IMR-90 (cell line): ENCODE data around the gene GLCCI1. TPM values are rescaled to one million over a fixed set of nuclear protein-coding genes. Genes with fewer than 3 reads are reported as not detected.

Source experiments
- ATAC-seq: fragments of 200-7000 bp; cut with Tn5 transposase; 2 replicates; pipeline ENCODE4 v1.9.1; 2020; ENCODE audit warnings: low read depth, mild to moderate bottlenecking, moderate library complexity
- BruUV-seq: library from RNA; stranded (reverse); fragments of 400-500 nt; replicated peaks from 2 replicates; lab custom pipeline; 2021; lab: Mats Ljungman, UMichigan
- CTCF ChIA-PET: fragments of 300-600 bp; formaldehyde crosslinking; extraction: SDS; loops from one replicate; lab custom pipeline; 2021; ENCODE audit warnings: antibody characterized with exemption; lab: Yijun Ruan, JAX
- POLR2A ChIA-PET: fragments of 300-600 bp; sonication (Branson Sonifier 250); formaldehyde crosslinking; loops from one replicate; lab custom pipeline; 2022; ENCODE audit warnings: antibody characterized with exemption; ENCODE audit not compliant: unreplicated experiment; lab: Charles Lee
- DNase-seq: peaks from one replicate; pipeline ENCODE4 v3.0.0; 2013
- H2AFZ ChIP-seq: replicated peaks from 2 replicates; pipeline ENCODE3; 2013; ENCODE audit warnings: low read length, mild to moderate bottlenecking; ENCODE audit not compliant: poor library complexity
- H2AK5ac ChIP-seq: 2 replicates; pipeline ENCODE4 v1.6.1; 2013; ENCODE audit warnings: low read depth, low read length, inconsistent platforms
- H2AK9ac ChIP-seq: replicated peaks from 2 replicates; pipeline ENCODE3; 2013; ENCODE audit warnings: mild to moderate bottlenecking, low read depth, low read length, moderate library complexity; ENCODE audit not compliant: poor library complexity
- H2BK120ac ChIP-seq: 2 replicates; pipeline ENCODE4 v1.6.1; 2013; ENCODE audit warnings: low read depth, low read length, inconsistent platforms
- H2BK15ac ChIP-seq: 3 replicates; pipeline ENCODE4 v1.6.1; 2013; ENCODE audit warnings: low read depth, low read length, inconsistent platforms
- H2BK20ac ChIP-seq: 2 replicates; pipeline ENCODE4 v1.6.1; 2013; ENCODE audit warnings: low read depth, mild to moderate bottlenecking, inconsistent platforms, low read length, moderate library complexity
- H2BK5ac ChIP-seq: 2 replicates; pipeline ENCODE4 v1.6.1; 2013; ENCODE audit warnings: mild to moderate bottlenecking, low read depth, low read length, inconsistent platforms; ENCODE audit not compliant: poor library complexity, severe bottlenecking
- H3K14ac ChIP-seq: replicated peaks from 2 replicates; pipeline ENCODE4 v1.6.1; 2013; ENCODE audit warnings: low read depth, low read length, inconsistent platforms
- H3K18ac ChIP-seq: 2 replicates; pipeline ENCODE4 v1.6.1; 2013; ENCODE audit warnings: low read depth, low read length, control low read depth
- H3K23ac ChIP-seq: 2 replicates; pipeline ENCODE4 v1.6.1; 2013; ENCODE audit warnings: low read depth, low read length, inconsistent platforms
- H3K27ac ChIP-seq: 2 replicates; pipeline ENCODE4 v1.5.1; 2013; ENCODE audit warnings: mild to moderate bottlenecking, control low read depth, low read length; ENCODE audit not compliant: insufficient read depth
- H3K27me3 ChIP-seq: 2 replicates; pipeline ENCODE4 v1.6.1; 2013; ENCODE audit warnings: low read length; ENCODE audit not compliant: control insufficient read depth, insufficient read depth
- H3K36me3 ChIP-seq: 2 replicates; pipeline ENCODE4 v1.6.1; 2013; ENCODE audit warnings: low read length, mixed read lengths; ENCODE audit not compliant: control insufficient read depth, insufficient read depth
- H3K4ac ChIP-seq: 2 replicates; pipeline ENCODE4 v1.6.1; 2013; ENCODE audit warnings: low read depth, low read length, inconsistent platforms
- H3K4me1 ChIP-seq: 2 replicates; pipeline ENCODE4 v1.6.1; 2013; ENCODE audit warnings: low read length, mixed read lengths; ENCODE audit not compliant: control insufficient read depth, insufficient read depth
- H3K4me2 ChIP-seq: 2 replicates; pipeline ENCODE4 v1.6.1; 2013; ENCODE audit warnings: low read depth, mild to moderate bottlenecking, control low read depth, low read length, moderate library complexity
- H3K4me3 ChIP-seq: 2 replicates; pipeline ENCODE4 v1.5.1; 2013; ENCODE audit warnings: low read depth, mild to moderate bottlenecking, control low read depth, low read length, moderate library complexity; ENCODE audit not compliant: insufficient read depth
- H3K56ac ChIP-seq: 2 replicates; pipeline ENCODE4 v1.6.1; 2013; ENCODE audit warnings: low read length, inconsistent platforms; ENCODE audit not compliant: insufficient read depth; ENCODE audit errors: extremely low read depth
- H3K79me1 ChIP-seq, 2 experiments: 2 replicates each; pipeline ENCODE4 v1.6.1; 2013; ENCODE audit warnings: low read length in 2 of 2, inconsistent platforms in 1 of 2, low read depth in 1 of 2
- H3K9ac ChIP-seq: 2 replicates; pipeline ENCODE4 v1.6.1; 2013; ENCODE audit warnings: low read depth, low read length, control low read depth
- H3K9me1 ChIP-seq: 2 replicates; pipeline ENCODE4 v1.6.1; 2013; ENCODE audit warnings: low read length, inconsistent platforms; ENCODE audit not compliant: insufficient read depth
- H3K9me3 ChIP-seq: 2 replicates; pipeline ENCODE4 v1.6.1; 2013; ENCODE audit warnings: low read length; ENCODE audit not compliant: control insufficient read depth, insufficient read depth
- H4K20me1 ChIP-seq: 2 replicates; pipeline ENCODE4 v1.6.1; 2013; ENCODE audit warnings: low read length, inconsistent platforms; ENCODE audit not compliant: insufficient read depth
- H4K5ac ChIP-seq: 2 replicates; pipeline ENCODE4 v1.6.1; 2013; ENCODE audit warnings: mild to moderate bottlenecking, low read depth, low read length, control low read depth
- H4K8ac ChIP-seq, 2 experiments: 2 replicates each; pipeline ENCODE4 v1.6.1; 2013; ENCODE audit warnings: low read depth in 2 of 2, low read length in 2 of 2, control low read depth in 1 of 2, inconsistent platforms in 1 of 2
- H4K91ac ChIP-seq: 2 replicates; pipeline ENCODE4 v1.6.1; 2013; ENCODE audit warnings: low read depth, low read length, inconsistent platforms; ENCODE audit not compliant: insufficient read depth
- BHLHE40 ChIP-seq: fragments of 150-350 bp; IDR thresholded peaks from 2 replicates; pipeline ENCODE4 v1.6.1; 2016; ENCODE audit warnings: mild to moderate bottlenecking, low read depth, low read length
- CEBPB ChIP-seq: IDR thresholded peaks from 2 replicates; pipeline ENCODE4 v1.6.1; 2012; ENCODE audit warnings: low read depth, low read length, improper control_type of control experiment
- CHD1 ChIP-seq: IDR thresholded peaks from 2 replicates; pipeline ENCODE4 v1.6.1; 2012; ENCODE audit warnings: low read depth, low read length, improper control_type of control experiment
- ELK1 ChIP-seq: fragments of 150-350 bp; IDR thresholded peaks from 2 replicates; pipeline ENCODE4 v1.6.1; 2016; ENCODE audit warnings: low read depth, mild to moderate bottlenecking, low read length, moderate library complexity, borderline replicate concordance
- FOS ChIP-seq: fragments of 150-350 bp; IDR thresholded peaks from 2 replicates; pipeline ENCODE4 v1.6.1; 2016; ENCODE audit warnings: low read depth, low read length
- MAFK ChIP-seq: IDR thresholded peaks from 2 replicates; pipeline ENCODE4 v1.6.1; 2012; ENCODE audit warnings: low read depth, low read length, improper control_type of control experiment
- MAZ ChIP-seq: IDR thresholded peaks from 2 replicates; pipeline ENCODE4 v1.6.1; 2012; ENCODE audit warnings: low read depth, mild to moderate bottlenecking, low read length, improper control_type of control experiment, moderate library complexity, borderline replicate concordance
- MXI1 ChIP-seq: IDR thresholded peaks from 2 replicates; pipeline ENCODE4 v1.6.1; 2012; ENCODE audit warnings: low read depth, mild to moderate bottlenecking, low read length, moderate library complexity, borderline replicate concordance
- NFE2L2 ChIP-seq: fragments of 150-350 bp; IDR thresholded peaks from 2 replicates; pipeline ENCODE4 v1.6.1; 2016; ENCODE audit warnings: low read depth, mild to moderate bottlenecking, low read length
- POLR2A ChIP-seq: IDR thresholded peaks from 2 replicates; pipeline ENCODE4 v1.6.1; 2012; ENCODE audit warnings: mild to moderate bottlenecking, low read depth, low read length
- RAD21 ChIP-seq: IDR thresholded peaks from 2 replicates; pipeline ENCODE4 v1.6.1; 2012; ENCODE audit warnings: low read length, improper control_type of control experiment
- RCOR1 ChIP-seq: IDR thresholded peaks from 2 replicates; pipeline ENCODE4 v1.6.1; 2012; ENCODE audit warnings: mild to moderate bottlenecking, low read length, improper control_type of control experiment; ENCODE audit not compliant: insufficient replicate concordance
- RFX5 ChIP-seq: IDR thresholded peaks from 2 replicates; pipeline ENCODE4 v1.8.0; 2012; ENCODE audit warnings: low read depth, mild to moderate bottlenecking, low read length, moderate library complexity
- SMC3 ChIP-seq: fragments of 150-350 bp; IDR thresholded peaks from 2 replicates; pipeline ENCODE4 v1.6.1; 2016; ENCODE audit warnings: low read depth, mild to moderate bottlenecking, antibody characterized with exemption, low read length, moderate library complexity
- USF2 ChIP-seq: fragments of 150-350 bp; IDR thresholded peaks from 2 replicates; pipeline ENCODE4 v1.6.1; 2017; ENCODE audit warnings: mild to moderate bottlenecking, antibody characterized with exemption, low read length, low read depth
- whole genome bisulfite sequencing, 2 experiments: methylation state at CpG; one replicate each; pipeline versions ENCODE4 v1.1.5 to v1.1.7; 2013; ENCODE audit warnings: missing lambda C conversion rate in 2 of 2; ENCODE audit not compliant: insufficient read length in 1 of 2; ENCODE audit errors: extremely low coverage in 2 of 2; 5-methylcytosine and 5-hydroxymethylcytosine counted together
- dilution Hi-C: fragments of 300-500 bp; cut with HindIII; formaldehyde crosslinking; loops from one replicate; pipeline ENCODE4 v1.14.3; 2018; ENCODE audit warnings: low sequenced_read_pairs; ENCODE audit not compliant: unreplicated experiment
- in situ Hi-C: fragments of 300-500 bp; cut with MboI; formaldehyde crosslinking; loops from 3 replicates; pipeline ENCODE4 v1.14.3; 2019; ENCODE audit warnings: low sequenced_read_pairs, inconsistent platforms, mixed read lengths
- intact Hi-C: fragments of 100-400 bp; cut with micrococcal nuclease; formaldehyde crosslinking; loops from 2 replicates; pipeline ENCODE4 v1.10.0; 2022
- polyA plus RNA-seq, 3 experiments: library from polyadenylated mRNA; depleted of rRNA; stranded (reverse); fragments of >200 nt; gene quantifications; 2 replicates each; pipeline ENCODE4 v1.2.3, GENCODE V29; 2012; ENCODE audit warnings: low replicate concordance in 1 of 3
- total RNA-seq: library from RNA; depleted of rRNA; stranded (reverse); fragments of >200 nt; gene quantifications from 2 replicates; pipeline ENCODE4 v1.2.3, GENCODE V29; 2012

GLCCI1 gene
- total and polyA plus RNA-seq, 2 of the 4 experiments (the other 2 are of a cell fraction): 4.1 to 6.2 TPM

- Histone ChIP-seq H3K4me2 (peak overlapping the region; percentile 97), H2BK5ac (peak overlapping the region; percentile 75), H2AK9ac (peak overlapping the region; percentile 85), H3K4ac (peak overlapping the region; percentile 8; the same call in 1 of the 2 replicates), H4K5ac (no peak overlapping the region), H2AFZ (peak overlapping the region; percentile 91), H3K18ac (0 out of 2 replicates have a peak overlapping the region, but pooled peaks have one; percentile 37), H3K23ac (peak overlapping the region; percentile 75), H4K20me1 (peaks cover 18% of the 10 kb centered on the region; the same call in 1 of the 2 replicates), H3K56ac (peak overlapping the region; percentile 45; the same call in 1 of the 2 replicates), H3K9me3 (no peaks in the 10 kb centered on the region), H3K9ac (peak overlapping the region; percentile 72), H3K4me3 (peak overlapping the region; percentile 80), H2BK15ac (no peak overlapping the region), H3K27me3 (no peaks in the 10 kb centered on the region), H2AK5ac (no peak overlapping the region), H3K4me1 (peaks cover 4% of the 10 kb centered on the region; the same call in 1 of the 2 replicates), H2BK20ac (no peak overlapping the region), H3K9me1 (0 out of 2 replicates have a peak, but pooled peaks cover 3% of the 10 kb centered on the region), H3K36me3 (no peaks in the 10 kb centered on the region), H3K14ac (peak overlapping the region; percentile 34; the same call in 1 of the 2 replicates), H4K91ac (no peak overlapping the region; the same call in 1 of the 2 replicates), H4K8ac (no peak overlapping the region; a peak in 1 of 4 replicates), H2BK120ac (peak overlapping the region; percentile 2; the same call in 1 of the 2 replicates), H3K79me1 (peaks cover 14 to 27% of the 10 kb centered on the region in 2 experiments), H3K27ac (peak overlapping the region; percentile 73)
- peak; percentile 40 for DNase-seq
- dilution Hi-C loops (no loop called here), intact Hi-C loops (loop anchor here (2.0 to 10.0 kb wide), 6 partner anchors 111 to 545 kb away; partner anchors contain the start of gene UMAD1), in situ Hi-C loops (loop anchor here (10.0 to 25.0 kb wide), 2 partner anchors 285 to 532 kb away; no protein-coding TSS in a partner anchor)
- WGBS, 2 experiments: 6% methylated on average over 23 of the region's 98 CpGs; no CpG with 5 or more reads in 1 of the 2 experiments
- CTCF ChIA-PET: interaction anchor here (1.0 to 1.2 kb wide), 2 partner anchors 19 to 288 kb away, joined by 3 to 4 read pairs; no protein-coding TSS in a partner anchor
- ATAC-seq: peak; percentile 3
- BruUV-seq: no TSS peak
- POLR2A ChIA-PET: no interaction called here
- TF ChIP-seq RCOR1 (no peak), CEBPB (no peak), ELK1 (no peak), MXI1 (no peak), MAFK (no peak), USF2 (no peak), SMC3 (no peak), BHLHE40 (no peak; the same call in 1 of the 2 replicates), RFX5 (no peak), POLR2A (no peak), FOS (no peak), MAZ (no peak), RAD21 (no peak), NFE2L2 (no peak), CHD1 (no peak)
These were observed 975 bp downstream of the GLCCI1 start for GRCh38 chr7:7969306-7970236.
